Measurements from ENCODE around the gene KCNN2. TPM values are rescaled to one million over a fixed set of nuclear protein-coding genes. Genes with fewer than 3 reads are reported as not detected.
"Not testable (repeated sequence)": the region's sequence is repeated elsewhere in the genome, so short reads cannot be mapped to it uniquely, and the experiment has no call there.

Gene KCNN2
- total RNA-seq, 1 donor from 2014 or later, result 2.0 TPM

DNA sequence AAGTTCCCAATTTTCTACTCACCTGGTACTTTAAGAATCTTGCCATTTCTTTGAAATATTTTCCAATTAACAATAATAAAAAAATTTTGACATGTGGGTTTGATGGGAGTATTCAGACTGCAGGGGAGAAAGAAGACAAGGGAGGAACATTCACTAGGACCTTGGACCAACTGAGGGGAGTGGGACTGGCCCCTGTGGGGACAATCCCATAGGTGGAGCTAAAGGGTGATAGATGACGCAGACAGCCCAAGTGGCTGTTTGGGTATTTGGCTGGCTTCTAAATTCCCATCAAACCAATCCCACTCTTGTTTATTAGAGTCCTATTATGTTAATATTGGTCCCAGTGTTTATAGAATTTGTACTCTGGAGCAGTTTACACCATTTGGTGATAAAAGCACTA is 65.3 kb downstream of the KCNN2 start:
- Mint-ChIP-seq H3K9me3 (ENCODE audit: low read depth) (peaks cover 6% of the 10 kb centered on the region), H3K27ac (no peak overlapping the region), H3K4me3 (ENCODE audit: low read depth) (no peak overlapping the region), H3K27me3 (no peaks in the 10 kb centered on the region), H3K36me3 (ENCODE audit: insufficient read depth) (peaks cover 2% of the 10 kb centered on the region), H3K4me1 (ENCODE audit: low read depth) (no peaks in the 10 kb centered on the region)
- TF ChIP-seq, protein P1, sequence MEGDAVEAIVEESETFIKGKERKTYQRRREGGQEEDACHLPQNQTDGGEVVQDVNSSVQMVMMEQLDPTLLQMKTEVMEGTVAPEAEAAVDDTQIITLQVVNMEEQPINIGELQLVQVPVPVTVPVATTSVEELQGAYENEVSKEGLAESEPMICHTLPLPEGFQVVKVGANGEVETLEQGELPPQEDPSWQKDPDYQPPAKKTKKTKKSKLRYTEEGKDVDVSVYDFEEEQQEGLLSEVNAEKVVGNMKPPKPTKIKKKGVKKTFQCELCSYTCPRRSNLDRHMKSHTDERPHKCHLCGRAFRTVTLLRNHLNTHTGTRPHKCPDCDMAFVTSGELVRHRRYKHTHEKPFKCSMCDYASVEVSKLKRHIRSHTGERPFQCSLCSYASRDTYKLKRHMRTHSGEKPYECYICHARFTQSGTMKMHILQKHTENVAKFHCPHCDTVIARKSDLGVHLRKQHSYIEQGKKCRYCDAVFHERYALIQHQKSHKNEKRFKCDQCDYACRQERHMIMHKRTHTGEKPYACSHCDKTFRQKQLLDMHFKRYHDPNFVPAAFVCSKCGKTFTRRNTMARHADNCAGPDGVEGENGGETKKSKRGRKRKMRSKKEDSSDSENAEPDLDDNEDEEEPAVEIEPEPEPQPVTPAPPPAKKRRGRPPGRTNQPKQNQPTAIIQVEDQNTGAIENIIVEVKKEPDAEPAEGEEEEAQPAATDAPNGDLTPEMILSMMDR (IDR thresholded peaks at IDR 0.05; ENCODE audit: unreplicated experiment), result no peak
- no peak for DNase-seq (ENCODE audit: low spot score, unreplicated experiment)

DNA sequence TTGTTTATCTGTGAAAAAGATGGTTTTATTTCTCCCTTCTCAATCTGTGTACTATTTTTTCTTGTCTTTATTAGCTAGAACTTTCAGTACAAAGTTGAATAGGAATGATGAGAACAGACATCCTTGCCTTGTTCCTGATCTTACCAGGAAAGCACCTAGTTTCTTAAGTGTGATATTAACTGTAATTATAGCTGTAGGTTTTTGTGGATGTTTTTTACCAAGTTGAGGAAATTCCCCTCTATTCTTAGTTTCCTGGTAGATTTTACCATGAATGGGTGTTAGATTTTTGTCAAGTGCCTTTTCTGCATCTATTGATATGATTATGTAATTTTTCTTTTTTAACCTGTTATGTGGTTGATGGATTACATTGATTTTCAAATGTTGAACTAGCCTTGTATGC is 68.7 kb downstream of the KCNN2 start:
- peaks cover 6% of the 10 kb centered on the region for H3K36me3 Mint-ChIP-seq (ENCODE audit: insufficient read depth)
- TF ChIP-seq, protein P1 (IDR thresholded peaks at IDR 0.05; ENCODE audit: unreplicated experiment), result no peak
- H3K4me1 Mint-ChIP-seq (ENCODE audit: low read depth), result peaks cover 8% of the 10 kb centered on the region
- no peak overlapping the region for H3K4me3 Mint-ChIP-seq (ENCODE audit: low read depth)
- no peak for DNase-seq (ENCODE audit: low spot score, unreplicated experiment)
- H3K27ac Mint-ChIP-seq, result no peak overlapping the region
- no peaks in the 10 kb centered on the region for H3K27me3 Mint-ChIP-seq
- peaks cover 10% of the 10 kb centered on the region for H3K9me3 Mint-ChIP-seq (ENCODE audit: low read depth)

DNA sequence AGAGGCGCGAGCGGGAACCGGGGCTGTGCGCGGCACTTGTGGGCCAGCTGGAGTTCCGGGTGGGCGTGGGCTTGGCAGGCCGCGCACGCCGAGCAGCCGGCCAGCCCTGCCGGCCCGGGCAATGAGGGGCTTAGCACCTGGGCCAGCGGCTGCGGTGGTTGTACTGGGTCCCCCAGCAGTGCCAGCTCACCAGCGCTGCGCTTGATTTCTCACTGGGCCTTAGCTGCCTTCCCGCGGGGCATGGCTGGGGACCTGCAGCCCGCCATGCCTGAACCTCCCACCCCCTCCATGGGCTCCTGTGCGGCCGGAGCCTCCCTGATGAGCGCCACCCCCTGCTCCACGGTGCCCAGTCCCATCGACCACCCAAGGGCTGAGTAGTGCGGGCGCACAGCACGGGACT is 70.8 kb downstream of the KCNN2 start:
- H3K9me3 Mint-ChIP-seq (ENCODE audit: low read depth), result peaks cover 10% of the 10 kb centered on the region
- not testable (repeated sequence) for H3K27me3 Mint-ChIP-seq; DNase-seq (ENCODE audit: low spot score, unreplicated experiment); H3K4me1 Mint-ChIP-seq (ENCODE audit: low read depth); H3K27ac Mint-ChIP-seq; H3K36me3 Mint-ChIP-seq (ENCODE audit: insufficient read depth); H3K4me3 Mint-ChIP-seq (ENCODE audit: low read depth)

DNA sequence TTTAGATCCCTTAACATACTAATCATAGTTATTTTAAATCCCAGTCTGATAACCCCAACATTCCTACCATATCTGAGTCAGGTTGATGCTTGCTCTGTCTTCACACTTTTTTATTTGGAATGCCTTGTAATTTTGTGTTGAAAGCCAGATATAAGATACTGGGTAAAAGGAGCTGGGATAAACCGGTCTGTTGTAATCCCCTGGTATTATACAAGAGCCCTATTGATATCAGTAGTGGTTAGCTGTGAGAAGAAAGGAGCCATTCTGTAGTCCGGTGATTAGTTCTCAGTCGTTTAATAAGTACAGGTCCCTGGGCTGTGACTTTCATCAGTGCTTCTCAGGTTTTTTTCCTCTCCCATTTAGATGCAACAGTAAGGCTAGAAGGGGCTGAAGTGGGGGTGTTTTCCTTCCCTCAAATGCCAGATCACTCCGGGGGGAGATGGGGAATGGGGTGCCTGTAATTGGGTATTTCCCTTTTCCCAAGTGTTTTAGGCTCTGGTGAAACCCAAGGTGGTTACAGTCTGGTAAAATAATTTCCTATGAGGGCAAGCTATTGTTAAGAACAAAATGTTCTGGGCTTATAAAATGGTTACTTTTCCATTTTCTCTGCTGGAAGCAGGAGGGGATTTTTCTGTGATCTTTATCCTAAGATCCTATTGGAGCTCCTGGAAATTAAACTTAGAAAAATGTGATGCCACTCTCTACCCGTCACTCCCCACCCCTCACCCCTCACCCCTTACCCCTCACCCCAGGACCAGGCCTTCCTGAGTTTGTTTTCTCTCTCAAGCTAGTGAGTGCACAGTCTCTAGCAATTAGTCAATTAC is 72.7 kb downstream of the KCNN2 start:
- H3K4me3 Mint-ChIP-seq (ENCODE audit: low read depth), result no peak overlapping the region
- no peak for DNase-seq (ENCODE audit: low spot score, unreplicated experiment)
- peaks cover 6% of the 10 kb centered on the region for H3K36me3 Mint-ChIP-seq (ENCODE audit: insufficient read depth)
- peaks cover 8% of the 10 kb centered on the region for H3K4me1 Mint-ChIP-seq (ENCODE audit: low read depth)
- peak overlapping the region; percentile 11 for H3K27ac Mint-ChIP-seq
- TF ChIP-seq, protein P1 (IDR thresholded peaks at IDR 0.05; ENCODE audit: unreplicated experiment), result no peak
- H3K9me3 Mint-ChIP-seq (ENCODE audit: low read depth), result peaks cover 10% of the 10 kb centered on the region
- no peaks in the 10 kb centered on the region for H3K27me3 Mint-ChIP-seq

DNA sequence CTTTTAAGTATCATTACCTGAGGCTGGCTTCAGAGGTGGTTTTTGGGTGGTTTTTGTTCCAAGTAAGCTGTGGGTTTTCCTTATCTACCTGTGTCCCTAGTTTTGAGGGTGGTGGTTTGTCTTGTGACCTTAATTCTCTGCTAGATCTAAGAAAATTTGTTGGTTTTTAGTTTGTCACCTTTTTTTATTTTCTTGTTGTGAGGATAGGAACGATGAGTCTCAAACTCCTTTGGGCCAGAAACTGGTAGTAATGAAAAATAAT is 73.3 kb downstream of the KCNN2 start:
- TF ChIP-seq, protein P1 (IDR thresholded peaks at IDR 0.05; ENCODE audit: unreplicated experiment), result no peak
- Mint-ChIP-seq H3K4me3 (ENCODE audit: low read depth) (no peak overlapping the region), H3K27ac (no peak overlapping the region), H3K9me3 (ENCODE audit: low read depth) (peaks cover 10% of the 10 kb centered on the region), H3K4me1 (ENCODE audit: low read depth) (peaks cover 8% of the 10 kb centered on the region), H3K27me3 (no peaks in the 10 kb centered on the region), H3K36me3 (ENCODE audit: insufficient read depth) (peaks cover 6% of the 10 kb centered on the region)
- DNase-seq (ENCODE audit: low spot score, unreplicated experiment), result no peak

DNA sequence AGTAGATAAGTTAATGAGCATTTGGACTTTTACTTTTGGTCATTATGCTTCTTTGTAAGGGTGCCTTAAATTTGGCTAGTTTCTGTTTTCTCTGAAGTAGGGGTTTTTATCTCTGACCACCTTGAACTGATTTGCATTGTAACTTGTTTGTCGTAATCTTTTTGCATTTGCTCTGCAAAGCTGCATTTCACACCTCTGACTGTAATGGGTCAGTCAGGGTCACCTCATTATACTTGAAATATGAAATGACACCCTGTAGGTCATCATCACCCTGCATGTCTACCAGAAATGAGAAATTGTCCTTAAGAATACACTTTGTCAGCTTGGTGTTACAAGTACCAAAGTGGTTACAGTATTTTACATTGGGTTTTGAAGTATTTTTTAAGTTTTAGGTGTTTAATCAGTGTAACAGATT is 74.0 kb downstream of the KCNN2 start:
- Mint-ChIP-seq H3K36me3 (ENCODE audit: insufficient read depth) (peaks cover 6% of the 10 kb centered on the region), H3K4me1 (ENCODE audit: low read depth) (peaks cover 8% of the 10 kb centered on the region), H3K27me3 (no peaks in the 10 kb centered on the region), H3K27ac (no peak overlapping the region), H3K9me3 (ENCODE audit: low read depth) (peaks cover 10% of the 10 kb centered on the region), H3K4me3 (ENCODE audit: low read depth) (no peak overlapping the region)
- no peak for DNase-seq (ENCODE audit: low spot score, unreplicated experiment)
- TF ChIP-seq, protein P1 (IDR thresholded peaks at IDR 0.05; ENCODE audit: unreplicated experiment), result no peak

All from progenitor cell of endocrine pancreas (in vitro differentiated cells).